HepG2 (cell line): ENCODE measurements around the gene AIF1. TPM values are rescaled to one million over a fixed set of nuclear protein-coding genes. Genes with fewer than 3 reads are reported as not detected.
A peak's percentile ranks its signal among the peaks of the same experiment; 100 is the strongest.

Source experiments
- FOXC1 ChIP-seq: sonication (generic); formaldehyde crosslinking; IDR thresholded peaks from 2 replicates; pipeline ENCODE4 v1.8.0; 2022; ENCODE audit warnings: mild to moderate bottlenecking, missing genetic modification reagents, borderline replicate concordance
- HHEX ChIP-seq: IDR thresholded peaks from 2 replicates; pipeline ENCODE4 v1.6.1; 2016; ENCODE audit warnings: control low read depth
- IKZF1 ChIP-seq: fragments of 450-650 bp; IDR thresholded peaks from 2 replicates; pipeline ENCODE4 v1.7.1; 2016
- MXI1 ChIP-seq: IDR thresholded peaks from 3 replicates; pipeline ENCODE4 v1.6.1; 2012; ENCODE audit warnings: low read depth, low read length, inconsistent platforms, borderline replicate concordance
- NR2C2 ChIP-seq: sonication (generic); formaldehyde crosslinking; IDR thresholded peaks from 2 replicates; pipeline ENCODE4 v1.4.0; 2020; ENCODE audit warnings: missing genetic modification reagents, mild to moderate bottlenecking, moderate library complexity, borderline replicate concordance
- RFX5 ChIP-seq: IDR thresholded peaks from 2 replicates; pipeline ENCODE4 v1.6.1; 2011; ENCODE audit warnings: low read depth, low read length, improper control_type of control experiment
- TRIM22 ChIP-seq: fragments of 450-650 bp; IDR thresholded peaks from 2 replicates; pipeline ENCODE4 v1.6.1; 2017
- ZBTB21 ChIP-seq: sonication (generic); formaldehyde crosslinking; IDR thresholded peaks from 2 replicates; pipeline ENCODE4 v1.4.0; 2020; ENCODE audit warnings: missing genetic modification reagents
- ZNF280B ChIP-seq: sonication (generic); formaldehyde crosslinking; IDR thresholded peaks from 2 replicates; pipeline ENCODE4 v1.5.0; 2020; ENCODE audit warnings: missing genetic modification reagents, mild to moderate bottlenecking, borderline replicate concordance
- ZNF281 ChIP-seq: sonication (generic); formaldehyde crosslinking; IDR thresholded peaks from 2 replicates; pipeline ENCODE4 v1.4.0; 2020; ENCODE audit warnings: missing genetic modification reagents, borderline replicate concordance
- ZNF460 ChIP-seq: sonication (generic); formaldehyde crosslinking; IDR thresholded peaks from 2 replicates; pipeline ENCODE4 v1.5.1; 2020; ENCODE audit warnings: missing genetic modification reagents, mild to moderate bottlenecking, borderline replicate concordance
- ZNF572 ChIP-seq: sonication (generic); formaldehyde crosslinking; IDR thresholded peaks from 2 replicates; pipeline ENCODE4 v1.5.1; 2020; ENCODE audit warnings: mild to moderate bottlenecking, missing genetic modification reagents
- ZNF740 ChIP-seq: sonication (generic); formaldehyde crosslinking; IDR thresholded peaks from 2 replicates; pipeline ENCODE4 v1.4.0; 2020; ENCODE audit warnings: missing genetic modification reagents
- ZNF781 ChIP-seq: sonication (generic); formaldehyde crosslinking; IDR thresholded peaks from 2 replicates; pipeline ENCODE4 v1.5.1; 2020; ENCODE audit warnings: borderline replicate concordance, mild to moderate bottlenecking, missing genetic modification reagents; ENCODE audit errors: not compliant biosample characterization
- ZNF839 ChIP-seq: sonication (generic); formaldehyde crosslinking; IDR thresholded peaks from 2 replicates; pipeline ENCODE4 v1.4.0; 2020; ENCODE audit warnings: missing genetic modification reagents, mild to moderate bottlenecking, borderline replicate concordance
- ZNF841 ChIP-seq: sonication (generic); formaldehyde crosslinking; IDR thresholded peaks from 2 replicates; pipeline ENCODE4 v1.8.1; 2023; ENCODE audit warnings: missing genetic modification reagents, borderline replicate concordance
- polyA plus RNA-seq, 8 experiments: library from polyadenylated mRNA; depleted of rRNA in 3 of 8; stranded (reverse) in 7 of 8; unstranded in 1 of 8; fragments of >200 nt; fragmentation: Illumina TruSeq in 4 of 8; extraction: Trizol in 4 of 8; gene quantifications; 2 replicates each; pipeline versions ENCODE4 v1.2.1 to v1.2.3, GENCODE V29; 2011 to 2016; ENCODE audit warnings: low read depth in 4 of 8, missing spikeins in 1 of 8, mixed read lengths in 1 of 8; ENCODE audit not compliant: insufficient read depth in 1 of 8
- total RNA-seq, 5 experiments: library from RNA; depleted of rRNA; stranded (reverse); fragments of >200 nt; fragmentation: Illumina TruSeq; extraction: Trizol; gene quantifications; 2 replicates each; pipeline ENCODE4 v1.2.3, GENCODE V29; 2016; ENCODE audit warnings: low read depth in 1 of 5
- TF ChIP-seq, protein P1 (sequence below): sonication (generic); formaldehyde crosslinking; IDR thresholded peaks from 2 replicates; pipeline ENCODE4 v1.4.0; 2020; ENCODE audit warnings: missing genetic modification reagents
- TF ChIP-seq, protein P2 (sequence below), 2 experiments: fragments of 450-650 bp in 1 of 2; sonication (generic) in 1 of 2; formaldehyde crosslinking; IDR thresholded peaks; 2 replicates each; pipeline versions ENCODE4 v1.5.0 to v1.8.0; 2020 to 2022; ENCODE audit warnings: mild to moderate bottlenecking in 1 of 2, missing genetic modification reagents in 1 of 2

Gene AIF1
- total and polyA plus RNA-seq, 2 of the 13 experiments (the other 11 are each of a cell fraction or from before 2014, with no cell fraction given), result 1.5 TPM; not detected in 1

- TF ChIP-seq ZNF280B (CRISPR knock-in tag), result peak; percentile 80; the same call in 1 of the 2 replicates
- TF ChIP-seq ZNF740 (CRISPR knock-in tag), result 0 out of 2 replicates have a peak, but pooled peaks have one; percentile 9
- peak; percentile 84; the same call in 1 of the 2 replicates for TF ChIP-seq ZBTB21 (CRISPR knock-in tag)
- TF ChIP-seq NR2C2 (CRISPR knock-in tag), result peak; percentile 37; the same call in 1 of the 2 replicates
- TF ChIP-seq FOXC1 (CRISPR knock-in tag), result peak; percentile 39; the same call in 1 of the 2 replicates
- no peak for TF ChIP-seq ZNF460
- peak; percentile 89; the same call in 1 of the 2 replicates for TF ChIP-seq ZNF841
- no peak for TF ChIP-seq IKZF1
- TF ChIP-seq, protein P1, sequence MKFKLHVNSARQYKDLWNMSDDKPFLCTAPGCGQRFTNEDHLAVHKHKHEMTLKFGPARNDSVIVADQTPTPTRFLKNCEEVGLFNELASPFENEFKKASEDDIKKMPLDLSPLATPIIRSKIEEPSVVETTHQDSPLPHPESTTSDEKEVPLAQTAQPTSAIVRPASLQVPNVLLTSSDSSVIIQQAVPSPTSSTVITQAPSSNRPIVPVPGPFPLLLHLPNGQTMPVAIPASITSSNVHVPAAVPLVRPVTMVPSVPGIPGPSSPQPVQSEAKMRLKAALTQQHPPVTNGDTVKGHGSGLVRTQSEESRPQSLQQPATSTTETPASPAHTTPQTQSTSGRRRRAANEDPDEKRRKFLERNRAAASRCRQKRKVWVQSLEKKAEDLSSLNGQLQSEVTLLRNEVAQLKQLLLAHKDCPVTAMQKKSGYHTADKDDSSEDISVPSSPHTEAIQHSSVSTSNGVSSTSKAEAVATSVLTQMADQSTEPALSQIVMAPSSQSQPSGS (CRISPR knock-in tag), result peak; percentile 59; the same call in 1 of the 2 replicates
- no peak for TF ChIP-seq HHEX
- TF ChIP-seq, protein P2, sequence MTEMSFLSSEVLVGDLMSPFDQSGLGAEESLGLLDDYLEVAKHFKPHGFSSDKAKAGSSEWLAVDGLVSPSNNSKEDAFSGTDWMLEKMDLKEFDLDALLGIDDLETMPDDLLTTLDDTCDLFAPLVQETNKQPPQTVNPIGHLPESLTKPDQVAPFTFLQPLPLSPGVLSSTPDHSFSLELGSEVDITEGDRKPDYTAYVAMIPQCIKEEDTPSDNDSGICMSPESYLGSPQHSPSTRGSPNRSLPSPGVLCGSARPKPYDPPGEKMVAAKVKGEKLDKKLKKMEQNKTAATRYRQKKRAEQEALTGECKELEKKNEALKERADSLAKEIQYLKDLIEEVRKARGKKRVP (CRISPR knock-in tag; IDR thresholded peaks at IDR 0.05), result peak; percentile 67 to 81; a peak in 3 of 4 replicates
- peak; percentile 72; the same call in 1 of the 2 replicates for TF ChIP-seq ZNF572
- peak; percentile 72 for TF ChIP-seq RFX5
- TF ChIP-seq ZNF281 (CRISPR knock-in tag), result no peak
- TF ChIP-seq TRIM22, result no peak
- TF ChIP-seq ZNF781 (CRISPR knock-in tag), result peak; percentile 95
- TF ChIP-seq ZNF839 (CRISPR knock-in tag), result no peak
- peak; percentile 73; the same call in 1 of the 3 replicates for TF ChIP-seq MXI1
These were observed 5.0 kb downstream of the AIF1 start (continued) for GRCh38 chr6:31619805-31620585.
